Activated gamma-delta T cell treated with Interleukin-2 at 50 U/mL for 16 hours (primary cell): ENCODE results near the gene ABI3.
A peak's percentile ranks its signal among the peaks of the same experiment; 100 is the strongest.

Experiments
- DNase-seq: peaks from one replicate; pipeline ENCODE4 v3.0.0-alpha.2; 2020

Gene ABI3

DNA sequence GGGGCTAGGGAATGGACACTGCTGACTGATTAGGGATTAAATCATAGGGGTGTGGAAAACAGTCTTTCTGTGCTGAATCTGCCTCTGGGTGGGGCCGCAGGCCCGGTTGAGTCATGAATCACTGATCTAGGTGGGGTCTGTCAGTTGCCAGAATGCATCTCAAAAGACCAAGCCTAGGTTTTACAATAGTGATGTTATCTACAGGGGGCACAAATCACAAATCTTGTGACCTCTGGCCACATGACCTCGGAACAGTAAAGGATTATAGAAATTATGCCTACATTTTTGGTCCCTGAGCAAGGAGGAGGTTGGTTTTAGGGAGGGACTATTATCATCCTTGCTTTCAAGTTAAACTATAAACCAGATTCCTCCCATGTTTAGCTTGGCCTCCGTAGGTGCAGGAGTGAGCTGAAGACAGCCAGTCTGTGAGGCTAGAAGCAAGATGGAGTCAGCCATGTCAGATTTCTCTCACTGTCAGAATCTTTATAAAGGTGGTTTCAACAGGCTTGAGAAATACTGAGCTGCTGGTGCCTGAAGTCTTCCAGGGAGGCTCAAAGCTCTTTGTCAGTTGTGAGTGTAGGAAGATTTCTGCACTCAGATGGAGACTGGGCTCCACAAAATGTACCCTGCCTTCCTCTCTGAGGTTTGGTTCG, 13.0 kb upstream of the ABI3 start:
- no peak for DNase-seq

- DNase-seq, result no peak
These were observed 12.3 kb upstream of the ABI3 start for GRCh38 chr17:49198211-49198610.

DNA sequence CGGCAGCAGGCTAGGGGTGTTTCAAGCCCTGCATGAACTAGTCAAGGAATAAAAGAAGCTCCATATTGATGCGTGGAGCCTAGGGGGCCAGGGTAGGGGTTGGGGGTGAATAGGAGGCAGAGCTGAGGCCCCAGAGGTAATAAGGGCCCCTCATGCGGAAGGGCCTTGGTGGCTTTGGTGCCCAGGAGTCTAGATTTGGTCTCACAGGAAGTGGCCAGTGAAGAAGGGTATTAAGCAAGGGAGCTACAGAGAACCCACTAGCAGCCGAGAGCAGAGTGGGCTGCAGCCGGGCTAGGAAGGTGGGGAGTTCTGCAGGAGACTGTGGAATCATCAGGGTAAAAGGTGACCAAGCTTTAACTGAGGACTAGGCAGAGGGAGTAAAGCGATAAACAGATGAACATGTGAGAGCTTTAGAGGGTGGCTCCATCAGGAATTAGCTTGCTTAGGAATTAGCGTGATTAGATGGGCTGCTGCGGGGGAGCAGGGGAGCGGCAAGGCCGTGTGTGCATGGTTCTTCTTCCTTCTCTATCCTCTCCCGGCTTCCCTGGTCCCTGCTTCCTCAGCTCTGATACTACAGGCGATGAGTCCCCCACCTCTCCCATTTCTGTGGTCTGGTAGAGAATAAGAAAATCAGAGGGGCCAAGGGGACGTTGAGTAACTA, 10.0 kb upstream of the ABI3 start:
- DNase-seq, result no peak

GRCh38 chr17:49201481-49201927, 9.0 kb upstream of the ABI3 start:
- no peak for DNase-seq

DNA sequence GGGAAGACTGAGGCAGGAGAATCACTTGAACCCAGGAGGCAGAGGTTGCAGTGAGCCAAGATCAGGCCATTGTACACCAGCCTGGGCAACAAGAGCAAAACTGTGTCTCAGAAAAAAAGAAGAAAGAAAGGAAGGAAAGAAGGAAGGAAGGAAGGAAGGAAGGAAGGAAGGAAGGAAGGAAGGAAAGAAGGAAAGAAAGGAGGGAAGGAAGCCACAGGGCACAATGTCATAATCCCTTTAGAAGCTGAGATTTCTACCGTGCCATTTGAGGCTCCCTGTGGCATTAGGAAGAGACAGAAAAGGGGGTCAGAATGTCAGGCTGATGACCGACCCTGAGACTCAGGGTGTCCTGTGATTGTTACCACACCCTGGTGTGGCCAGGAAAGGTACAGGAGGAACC, 6.7 kb upstream of the ABI3 start:
- DNase-seq, result no peak

GRCh38 chr17:49204516-49204915, 6.0 kb upstream of the ABI3 start:
- DNase-seq, result no peak

DNA sequence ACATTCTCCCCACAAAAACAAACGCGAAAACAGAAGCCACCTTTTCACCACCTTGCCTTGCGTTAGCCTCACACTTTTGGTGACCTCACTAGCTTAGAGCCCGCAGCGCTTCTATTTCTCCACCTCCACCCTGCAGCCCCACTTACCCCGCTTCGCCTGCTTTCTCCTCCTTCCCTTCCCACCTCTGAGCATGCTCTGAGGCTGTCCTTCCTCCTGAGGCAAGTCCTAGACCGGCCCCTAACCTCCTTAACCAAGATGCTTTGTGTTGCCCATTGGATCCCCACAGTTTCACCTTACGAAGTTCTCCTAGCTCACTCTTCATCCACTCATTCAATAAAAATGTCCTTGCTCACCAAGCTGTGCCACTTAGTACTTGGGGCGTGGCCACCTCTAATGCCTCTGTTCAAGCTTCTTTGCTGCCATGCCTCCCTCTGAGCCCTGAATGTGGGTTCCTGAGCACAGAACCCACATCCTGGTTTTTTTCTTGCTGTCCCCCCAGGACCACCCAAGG, 1.4 kb upstream of the ABI3 start:
- DNase-seq, result peak; percentile 36

- no peak for DNase-seq
These were observed 2.9 kb downstream of the ABI3 start for GRCh38 chr17:49213399-49213798.

- DNase-seq, result no peak
These were observed 3.3 kb downstream of the ABI3 start for GRCh38 chr17:49213847-49214246.

DNA sequence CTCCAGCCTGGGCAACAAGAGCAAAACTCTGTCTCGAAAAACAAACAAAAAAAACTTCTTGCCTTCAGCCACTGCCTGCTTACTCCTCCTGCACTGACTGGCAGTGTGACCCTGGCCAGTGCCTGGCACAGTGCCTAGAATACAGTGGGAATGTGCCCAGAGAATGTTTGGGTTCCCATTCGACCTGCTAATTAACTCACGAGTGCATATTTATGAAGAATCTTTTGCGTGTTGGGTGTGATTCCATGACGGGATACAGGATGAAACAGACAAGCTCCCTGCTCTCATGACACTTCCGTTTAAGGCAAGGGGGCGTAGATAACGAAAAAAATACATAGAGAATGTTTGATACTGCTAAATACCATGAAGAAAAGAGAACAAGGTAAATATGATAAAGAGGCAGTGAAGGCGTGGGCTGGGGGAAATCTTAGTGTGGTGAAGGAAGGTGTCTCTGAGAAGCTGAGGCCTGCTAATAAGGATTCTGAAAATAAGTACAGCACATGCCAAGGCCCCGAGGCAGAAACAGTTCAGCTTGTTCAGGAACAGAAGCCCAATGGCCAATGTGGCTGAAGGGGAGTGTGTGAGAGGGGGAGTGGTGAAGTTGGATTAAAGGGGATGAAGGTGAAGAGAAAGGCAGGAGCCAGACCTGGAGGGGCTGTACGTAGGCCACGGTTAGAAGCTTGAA, 4.3 kb downstream of the ABI3 start:
- no peak for DNase-seq

GRCh38 chr17:49216482-49216881, 6.0 kb downstream of the ABI3 start:
- DNase-seq, result no peak

DNA sequence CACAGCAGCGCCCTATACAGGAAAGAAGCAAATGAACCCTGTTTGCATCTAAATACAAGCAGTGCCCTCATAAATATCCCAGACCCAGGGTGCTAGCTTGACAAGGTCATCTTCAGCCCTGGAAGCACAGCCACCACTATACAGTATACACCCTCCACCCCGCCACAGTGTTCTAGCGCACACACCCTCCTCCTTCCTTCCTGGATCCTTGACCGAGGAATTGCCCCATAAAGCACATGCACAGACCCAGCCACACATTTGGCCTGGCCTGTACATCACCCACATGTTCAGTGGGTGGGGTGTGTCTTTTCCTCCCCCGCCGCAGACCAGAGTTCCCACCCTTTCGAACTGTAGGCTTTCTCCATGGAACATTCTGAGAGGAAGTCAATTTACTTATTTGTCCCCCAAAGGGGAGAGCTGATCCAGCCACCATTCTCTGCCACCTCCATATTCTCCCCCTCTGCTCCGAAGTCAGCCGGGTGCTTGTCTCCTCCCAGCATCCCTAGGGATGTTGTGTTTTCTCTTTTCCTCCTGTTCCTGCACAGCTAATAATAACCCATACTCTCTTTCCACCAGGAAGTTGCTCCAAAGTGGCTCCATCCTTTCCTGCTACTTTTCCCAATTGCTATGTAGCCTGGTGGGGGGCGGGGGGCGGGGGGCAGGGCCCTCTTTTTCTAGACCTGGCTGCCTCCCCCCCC, 6.6 kb downstream of the ABI3 start:
- no peak for DNase-seq

DNA sequence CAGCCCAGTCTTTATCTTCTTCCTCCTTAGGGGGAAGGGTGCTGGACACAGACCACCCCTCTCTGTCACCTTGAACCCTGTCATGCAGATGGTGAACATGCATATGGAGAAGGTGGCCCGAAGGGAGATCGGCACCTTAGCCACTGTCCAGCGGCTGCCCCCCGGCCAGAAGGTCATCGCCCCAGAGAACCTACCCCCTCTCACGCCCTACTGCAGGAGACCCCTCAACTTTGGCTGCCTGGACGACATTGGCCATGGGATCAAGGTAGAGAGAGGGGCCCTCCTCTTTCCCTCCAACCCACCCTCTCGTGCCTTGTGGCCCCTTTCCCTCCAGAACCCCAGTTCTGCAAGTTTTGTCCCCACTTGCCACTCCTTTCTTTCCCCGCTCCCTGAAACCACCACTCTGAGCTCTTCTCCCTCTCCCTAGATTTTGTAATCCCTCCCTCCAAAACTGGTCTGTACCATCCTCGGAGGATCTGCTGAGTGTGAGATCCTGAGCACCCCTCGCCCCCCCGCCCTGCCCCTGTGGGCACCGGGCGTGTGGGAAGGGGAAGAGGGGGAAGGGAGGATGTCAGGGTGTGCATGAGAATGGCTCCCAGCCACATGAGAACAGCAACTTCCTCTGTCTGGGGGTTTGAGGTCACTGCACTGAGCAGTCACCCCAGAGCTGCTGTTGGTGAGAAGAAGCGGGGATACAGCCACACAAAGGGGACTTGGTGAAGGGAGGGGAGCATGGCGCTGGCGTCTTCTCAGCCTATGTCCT, 7.3 kb downstream of the ABI3 start:
- DNase-seq, result peak; percentile 78

GRCh38 chr17:49218941-49219913, 8.7 kb downstream of the ABI3 start:
- peak; percentile 60 for DNase-seq

DNA sequence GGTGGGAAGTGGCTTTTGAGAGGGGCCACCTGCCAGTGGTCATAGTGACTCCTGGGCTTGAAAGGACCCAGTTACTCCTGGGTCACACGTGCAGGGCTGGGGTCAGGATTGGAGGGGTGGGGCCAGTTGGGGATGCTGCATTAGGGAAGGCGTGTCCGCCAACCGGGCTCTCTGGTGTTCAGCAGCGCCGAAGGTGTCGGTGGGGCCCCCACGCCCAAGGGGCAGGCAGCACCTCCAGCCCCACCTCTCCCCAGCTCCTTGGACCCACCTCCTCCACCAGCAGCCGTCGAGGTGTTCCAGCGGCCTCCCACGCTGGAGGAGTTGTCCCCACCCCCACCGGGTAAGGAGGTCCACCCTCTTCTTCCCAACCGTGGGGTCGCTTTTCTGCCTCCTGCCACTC, 9.5 kb downstream of the ABI3 start:
- DNase-seq, result no peak

DNA sequence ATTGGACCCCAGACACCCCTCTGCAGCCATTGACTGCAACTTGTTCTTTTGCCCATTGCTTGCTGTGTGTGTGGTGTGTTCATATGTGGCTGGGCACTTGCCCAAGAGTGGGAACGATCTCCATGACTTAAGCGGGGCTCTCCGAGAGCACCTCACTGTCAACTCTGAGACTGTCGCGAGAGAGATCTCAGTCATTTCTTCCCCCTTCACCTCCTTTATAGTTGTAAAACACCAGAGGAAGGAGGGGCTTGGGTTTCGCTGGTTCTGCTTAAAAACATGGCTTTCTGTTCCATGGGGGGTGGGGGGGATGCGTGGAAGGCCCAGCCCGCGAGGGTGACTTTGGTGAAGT, 12.6 kb downstream of the ABI3 start:
- no peak for DNase-seq

DNA sequence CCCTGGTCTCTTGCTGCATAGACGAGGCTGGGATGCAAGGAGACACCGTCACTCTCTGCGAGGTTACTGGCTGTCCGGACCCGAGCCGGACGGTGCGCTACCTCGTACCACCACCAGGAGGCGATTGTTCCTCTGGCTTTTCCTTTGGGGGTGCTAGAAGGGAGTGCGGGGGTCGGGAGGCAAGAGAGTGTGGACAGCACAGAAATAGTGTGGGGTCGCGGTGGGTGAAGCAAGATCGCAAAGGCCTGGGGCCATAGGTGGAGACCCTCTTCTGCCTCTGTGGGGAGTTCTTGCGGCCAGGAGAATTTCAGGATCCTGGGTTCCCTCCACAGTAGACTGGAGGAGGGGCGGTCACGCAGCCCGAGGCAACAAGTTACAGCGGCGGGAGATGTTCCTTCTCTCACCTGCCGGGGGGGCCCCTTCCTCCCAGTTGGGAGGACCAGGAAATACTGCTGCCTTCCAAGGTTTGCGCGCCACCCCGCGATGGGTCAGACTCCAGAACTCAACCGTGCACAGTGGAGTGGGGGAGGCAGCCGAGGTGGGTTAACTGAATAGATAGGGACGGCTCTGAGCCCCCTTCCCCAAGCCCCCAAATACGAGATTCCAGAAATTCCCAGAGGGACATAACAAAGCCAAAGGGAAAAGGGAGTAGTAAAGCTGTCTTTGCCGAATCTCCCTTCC, 13.2 kb downstream of the ABI3 start:
- DNase-seq, result peak; percentile 64

GRCh38 chr17:49224198-49224996, 13.9 kb downstream of the ABI3 start:
- peak; percentile 54 for DNase-seq

DNA sequence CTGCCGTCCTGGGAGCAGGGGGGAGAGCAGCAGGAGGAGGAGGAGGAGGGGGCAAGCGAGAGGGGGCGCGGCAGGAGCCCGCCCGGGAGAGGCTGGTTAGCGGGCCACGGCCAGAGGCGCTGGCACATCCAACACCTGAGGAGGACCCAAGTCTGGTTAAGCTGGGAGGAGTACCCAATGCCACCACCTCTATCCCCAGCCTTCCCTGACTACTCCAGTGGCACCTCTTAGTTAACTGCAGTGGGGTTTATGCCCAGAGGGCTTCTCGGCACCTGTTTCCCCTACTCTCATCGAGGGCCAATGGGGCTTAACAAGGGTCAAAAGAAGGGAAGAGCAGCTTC, 14.5 kb downstream of the ABI3 start:
- no peak for DNase-seq
